GM19397 (cell line): ENCODE data around the gene KIAA1958.

Experiments used
- ATAC-seq: cut with Tn5 transposase; IDR thresholded peaks from one replicate; pipeline ENCODE4 v1.9.1; 2021; ENCODE audit warnings: mild to moderate bottlenecking, moderate library complexity; ENCODE audit not compliant: unreplicated experiment

Gene KIAA1958

GRCh38 chr9:112527959-112528358 lies 41.3 kb downstream of the KIAA1958 start:
- no peak for ATAC-seq

- no peak for ATAC-seq
Measured at GRCh38 chr9:112529316-112529715, 42.7 kb downstream of the KIAA1958 start.

- ATAC-seq, result no peak
Measured at GRCh38 chr9:112530751-112531205, 44.2 kb downstream of the KIAA1958 start.

- ATAC-seq, result no peak
Measured at GRCh38 chr9:112531666-112532282, 45.1 kb downstream of the KIAA1958 start.

- ATAC-seq, result no peak
Measured at GRCh38 chr9:112532427-112532826, 45.8 kb downstream of the KIAA1958 start.

- no peak for ATAC-seq
Measured at GRCh38 chr9:112533660-112534059, 47.0 kb downstream of the KIAA1958 start.

GRCh38 chr9:112535301-112535700 lies 48.7 kb downstream of the KIAA1958 start:
- ATAC-seq, result no peak

- ATAC-seq, result no peak
Measured at GRCh38 chr9:112535811-112536210, 49.2 kb downstream of the KIAA1958 start.

- ATAC-seq, result no peak
Measured at GRCh38 chr9:112537561-112537960, 50.9 kb downstream of the KIAA1958 start.

- ATAC-seq, result no peak
Measured at GRCh38 chr9:112540800-112541199, 54.2 kb downstream of the KIAA1958 start.

GRCh38 chr9:112541685-112542084 lies 55.1 kb downstream of the KIAA1958 start:
- no peak for ATAC-seq

GRCh38 chr9:112542593-112543292 lies 56.1 kb downstream of the KIAA1958 start:
- ATAC-seq, result no peak

GRCh38 chr9:112544477-112544876 lies 57.9 kb downstream of the KIAA1958 start:
- ATAC-seq, result no peak

GRCh38 chr9:112545237-112545636 lies 58.6 kb downstream of the KIAA1958 start:
- ATAC-seq, result no peak

GRCh38 chr9:112546149-112547012 lies 59.8 kb downstream of the KIAA1958 start:
- no peak for ATAC-seq

- ATAC-seq, result no peak
Measured at GRCh38 chr9:112548051-112548440, 61.4 kb downstream of the KIAA1958 start.

GRCh38 chr9:112548836-112549595 lies 62.4 kb downstream of the KIAA1958 start:
- ATAC-seq, result no peak

GRCh38 chr9:112550531-112550930 lies 63.9 kb downstream of the KIAA1958 start:
- ATAC-seq, result no peak

- no peak for ATAC-seq
Measured at GRCh38 chr9:112551641-112552040, 65.0 kb downstream of the KIAA1958 start.

GRCh38 chr9:112552229-112553056 lies 65.8 kb downstream of the KIAA1958 start:
- ATAC-seq, result no peak
